HuH-7 (cell line): ENCODE results near the gene POLR2E.
A peak's percentile ranks its signal among the peaks of the same experiment; 100 is the strongest.

Experiments used
- DNase-seq: peaks from one replicate; pipeline ENCODE4 v3.0.0; 2011; ENCODE audit warnings: low spot score

POLR2E gene

DNA sequence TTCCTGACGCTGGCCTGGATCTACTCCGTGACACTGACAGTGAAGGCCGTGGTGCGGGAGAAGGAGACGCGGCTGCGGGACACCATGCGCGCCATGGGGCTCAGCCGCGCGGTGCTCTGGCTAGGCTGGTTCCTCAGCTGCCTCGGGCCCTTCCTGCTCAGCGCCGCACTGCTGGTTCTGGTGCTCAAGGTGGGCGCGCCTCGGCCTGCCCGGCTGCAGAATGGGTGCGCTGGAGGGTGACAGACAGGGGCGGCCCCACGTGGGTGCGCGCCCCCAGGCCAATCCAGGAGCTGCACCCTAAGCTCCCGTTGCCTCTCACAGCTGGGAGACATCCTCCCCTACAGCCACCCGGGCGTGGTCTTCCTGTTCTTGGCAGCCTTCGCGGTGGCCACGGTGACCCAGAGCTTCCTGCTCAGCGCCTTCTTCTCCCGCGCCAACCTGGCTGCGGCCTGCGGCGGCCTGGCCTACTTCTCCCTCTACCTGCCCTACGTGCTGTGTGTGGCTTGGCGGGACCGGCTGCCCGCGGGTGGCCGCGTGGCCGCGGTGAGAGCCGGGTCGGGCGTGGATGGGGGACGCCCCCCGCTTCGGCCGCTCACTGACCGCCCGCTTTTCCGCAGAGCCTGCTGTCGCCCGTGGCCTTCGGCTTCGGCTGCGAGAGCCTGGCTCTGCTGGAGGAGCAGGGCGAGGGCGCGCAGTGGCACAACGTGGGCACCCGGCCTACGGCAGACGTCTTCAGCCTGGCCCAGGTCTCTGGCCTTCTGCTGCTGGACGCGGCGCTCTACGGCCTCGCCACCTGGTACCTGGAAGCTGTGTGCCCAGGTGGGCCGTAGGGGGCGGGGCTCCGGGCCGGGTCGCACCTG is 48.1 kb downstream of the POLR2E start:
- DNase-seq = no peak

GRCh38 chr19:1046117-1046626 is 49.0 kb downstream of the POLR2E start:
- no peak for DNase-seq

DNA sequence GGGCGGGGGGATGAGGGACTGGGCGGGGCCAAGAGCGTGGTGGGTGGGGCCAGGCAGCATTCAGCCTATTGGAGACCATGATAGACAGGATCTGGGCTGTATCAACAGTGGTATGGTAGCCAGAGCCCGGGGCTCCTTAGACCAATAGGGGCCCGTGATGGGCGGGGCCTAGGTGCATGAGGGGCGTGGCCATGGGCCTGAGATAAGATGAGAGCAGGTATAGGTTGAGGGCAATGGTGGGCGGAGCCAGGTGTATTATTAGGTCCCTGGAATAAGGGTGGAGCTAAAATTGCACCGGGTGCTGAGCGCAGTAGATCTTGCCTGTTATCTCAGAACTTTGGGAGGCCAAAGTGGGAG is 50.0 kb downstream of the POLR2E start:
- no peak for DNase-seq

- no peak for DNase-seq
These were observed 52.3 kb downstream of the POLR2E start for GRCh38 chr19:1042689-1043511.

DNA sequence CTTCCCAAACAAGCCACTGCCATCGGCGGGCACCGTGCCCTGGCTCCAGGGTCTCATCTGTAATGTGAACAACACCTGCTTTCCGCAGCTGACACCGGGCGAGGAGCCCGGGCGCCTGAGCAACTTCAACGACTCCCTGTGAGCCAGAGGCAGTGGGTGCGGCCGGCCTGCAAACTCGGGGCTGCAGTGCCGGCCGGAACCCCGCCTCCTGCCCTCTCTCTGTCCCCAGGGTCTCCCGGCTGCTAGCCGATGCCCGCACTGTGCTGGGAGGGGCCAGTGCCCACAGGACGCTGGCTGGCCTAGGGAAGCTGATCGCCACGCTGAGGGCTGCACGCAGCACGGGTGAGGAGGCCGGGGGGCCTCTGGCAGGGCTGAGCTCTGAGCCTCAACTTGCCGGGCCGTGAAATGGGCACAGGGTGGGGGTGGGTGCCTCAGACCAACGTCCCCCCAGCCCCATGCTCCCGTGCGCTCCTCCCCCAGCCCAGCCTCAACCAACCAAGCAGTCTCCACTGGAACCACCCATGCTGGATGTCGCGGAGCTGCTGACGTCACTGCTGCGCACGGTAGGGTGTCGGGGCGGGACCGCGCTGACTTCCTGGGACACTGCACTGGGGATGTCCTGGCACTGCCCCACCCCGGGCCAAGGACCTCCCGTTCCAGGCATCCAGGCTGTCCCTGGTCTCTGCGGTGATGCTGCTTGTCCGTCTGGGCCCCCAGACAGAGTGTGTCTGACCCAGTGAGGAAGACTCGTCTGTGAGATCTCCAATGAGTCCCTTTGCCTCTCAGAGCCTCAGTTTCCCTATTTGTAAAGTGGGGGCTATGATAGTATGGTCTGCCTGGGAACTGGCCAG is 53.1 kb downstream of the POLR2E start:
- DNase-seq = no peak

GRCh38 chr19:1041272-1041834 is 53.8 kb downstream of the POLR2E start:
- no peak for DNase-seq

DNA sequence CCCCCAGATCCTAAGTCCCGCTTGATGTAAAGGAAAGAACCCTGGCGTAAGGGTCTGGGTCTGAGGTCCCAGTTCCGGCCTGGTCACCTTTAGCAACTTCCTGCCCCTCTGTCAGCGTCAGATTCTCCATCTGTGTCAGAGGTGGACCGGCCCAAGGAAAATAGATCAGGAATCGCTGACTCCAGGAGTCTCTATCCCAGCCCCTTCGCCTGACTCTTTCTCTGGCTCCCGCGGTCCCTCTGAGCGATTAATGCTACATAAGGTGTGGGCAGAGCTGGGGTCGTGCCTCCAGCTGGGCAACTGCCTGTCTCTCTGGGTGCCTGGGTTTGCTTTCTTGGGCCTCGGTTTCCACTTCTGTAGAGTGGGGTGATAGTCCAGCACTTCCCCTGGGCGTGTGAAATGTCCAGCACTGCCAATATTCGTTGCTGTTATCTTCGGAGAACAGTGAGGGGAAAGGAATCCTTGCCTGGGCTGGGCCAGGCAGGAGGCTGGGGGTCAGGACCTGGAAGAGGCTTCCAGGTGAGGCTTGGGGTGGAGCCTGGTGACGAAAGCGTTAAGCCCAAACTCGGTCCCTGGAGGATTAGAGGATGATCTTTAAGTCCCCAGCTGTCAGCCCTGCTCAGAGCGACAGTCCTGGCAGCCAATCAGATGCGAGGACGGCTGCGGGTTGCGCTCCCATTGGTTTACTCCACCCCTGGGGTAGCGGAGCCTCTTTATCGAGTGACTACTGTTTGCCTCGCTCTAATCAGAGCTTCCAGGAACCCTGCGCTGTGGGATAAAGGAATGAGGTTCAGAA is 54.5 kb downstream of the POLR2E start:
- DNase-seq = peak; percentile 99

GRCh38 chr19:1039646-1040475 is 55.3 kb downstream of the POLR2E start, which contains the start of gene ABCA7:
ABCA7 (plus strand) TSS chr19:1040107; CDS start chr19:1041362, 1,255 bp downstream.
- peak; percentile 95 for DNase-seq

GRCh38 chr19:1038978-1039645 is 56.1 kb downstream of the POLR2E start:
- DNase-seq = no peak

GRCh38 chr19:1037621-1038064 is 57.5 kb downstream of the POLR2E start:
- no peak for DNase-seq
